H9 (cell line): ENCODE data around the gene TNK2. TPM values are rescaled to one million over a fixed set of nuclear protein-coding genes. Genes with fewer than 3 reads are reported as not detected.

Experiments used
- DNase-seq: peaks from one replicate; pipeline ENCODE4 v3.0.0-alpha.2; 2017
- H2AFZ ChIP-seq: one replicate; pipeline ENCODE4 v1.6.1; 2013; ENCODE audit warnings: mild to moderate bottlenecking, low read length, control low read depth, moderate library complexity
- H2AK5ac ChIP-seq: 2 replicates; pipeline ENCODE4 v1.6.1; 2013; ENCODE audit warnings: low read length, control low read depth, mixed read lengths; ENCODE audit not compliant: insufficient read length
- H2BK120ac ChIP-seq: one replicate; pipeline ENCODE4 v1.6.1; 2013; ENCODE audit warnings: low read depth, mild to moderate bottlenecking, low read length, control low read depth, inconsistent platforms; ENCODE audit not compliant: poor library complexity, severe bottlenecking
- H2BK12ac ChIP-seq: 2 replicates; pipeline ENCODE4 v1.6.1; 2013; ENCODE audit warnings: low read length, control low read depth, mixed read lengths, low read depth; ENCODE audit not compliant: insufficient read length
- H2BK15ac ChIP-seq: 2 replicates; pipeline ENCODE4 v1.6.1; 2013; ENCODE audit warnings: low read depth, low read length, control low read depth
- H2BK20ac ChIP-seq: one replicate; pipeline ENCODE4 v1.6.1; 2013; ENCODE audit warnings: low read depth, mild to moderate bottlenecking, low read length, control low read depth, inconsistent platforms; ENCODE audit not compliant: poor library complexity, severe bottlenecking
- H2BK5ac ChIP-seq: 2 replicates; pipeline ENCODE4 v1.6.1; 2013; ENCODE audit warnings: low read length, control low read depth, mixed read lengths; ENCODE audit not compliant: insufficient read length
- H3K14ac ChIP-seq: 2 replicates; pipeline ENCODE4 v1.6.1; 2013; ENCODE audit warnings: low read length, control low read depth; ENCODE audit not compliant: insufficient read depth
- H3K18ac ChIP-seq: 2 replicates; pipeline ENCODE4 v1.6.1; 2013; ENCODE audit warnings: low read depth, mild to moderate bottlenecking, mixed read lengths, low read length, control low read depth; ENCODE audit not compliant: insufficient read length
- H3K23ac ChIP-seq: 2 replicates; pipeline ENCODE4 v1.6.1; 2013; ENCODE audit warnings: low read length, control low read depth, mixed read lengths, low read depth; ENCODE audit not compliant: insufficient read length
- H3K23me2 ChIP-seq: 2 replicates; pipeline ENCODE4 v1.6.1; 2013; ENCODE audit warnings: low read depth, mild to moderate bottlenecking, mixed read lengths, low read length, control low read depth; ENCODE audit not compliant: insufficient read length, poor library complexity, severe bottlenecking
- H3K27ac ChIP-seq: 2 replicates; pipeline ENCODE4 v1.5.1; 2013; ENCODE audit warnings: low read length, control low read depth, mixed read lengths, low read depth; ENCODE audit not compliant: insufficient read length
- H3K27me3 ChIP-seq: 2 replicates; pipeline ENCODE4 v1.6.1; 2013; ENCODE audit warnings: low read length, control low read depth, inconsistent platforms; ENCODE audit not compliant: insufficient read depth
- H3K4ac ChIP-seq: 2 replicates; pipeline ENCODE4 v1.6.1; 2013; ENCODE audit warnings: low read depth, mild to moderate bottlenecking, control low read depth, inconsistent platforms, low read length, moderate library complexity
- H3K4me1 ChIP-seq: 2 replicates; pipeline ENCODE4 v1.6.1; 2013; ENCODE audit warnings: low read length, control low read depth, inconsistent platforms; ENCODE audit not compliant: insufficient read depth
- H3K4me2 ChIP-seq: 2 replicates; pipeline ENCODE4 v1.6.1; 2013; ENCODE audit warnings: low read length, control low read depth, mixed read lengths; ENCODE audit not compliant: insufficient read length, insufficient read depth
- H3K56ac ChIP-seq: 2 replicates; pipeline ENCODE4 v1.6.1; 2013; ENCODE audit warnings: low read depth, mild to moderate bottlenecking, mixed read lengths, low read length, control low read depth; ENCODE audit not compliant: insufficient read length
- H3K79me1 ChIP-seq: 2 replicates; pipeline ENCODE4 v1.6.1; 2013; ENCODE audit warnings: low read depth, mild to moderate bottlenecking, moderate library complexity, low read length, control low read depth, inconsistent platforms; ENCODE audit not compliant: insufficient read depth, poor library complexity, severe bottlenecking
- H3K79me2 ChIP-seq: 2 replicates; pipeline ENCODE4 v1.6.1; 2013; ENCODE audit warnings: low read length, control low read depth, inconsistent platforms; ENCODE audit not compliant: insufficient read depth
- H3K9ac ChIP-seq: 2 replicates; pipeline ENCODE4 v1.6.1; 2013; ENCODE audit warnings: low read length, control low read depth, mixed read lengths; ENCODE audit not compliant: insufficient read length; ENCODE audit errors: extremely low read depth
- H3K9me3 ChIP-seq: one replicate; pipeline ENCODE4 v1.6.1; 2013; ENCODE audit warnings: low read depth, low read length, inconsistent platforms; ENCODE audit not compliant: control insufficient read depth
- H3T11ph ChIP-seq: one replicate; pipeline ENCODE4 v1.6.1; 2013; ENCODE audit warnings: mild to moderate bottlenecking, low read length, control low read depth, inconsistent platforms
- H4K20me1 ChIP-seq: one replicate; pipeline ENCODE4 v1.6.1; 2013; ENCODE audit not compliant: control insufficient read depth, insufficient read length, insufficient read depth
- H4K5ac ChIP-seq: 2 replicates; pipeline ENCODE4 v1.6.1; 2013; ENCODE audit warnings: low read depth, mild to moderate bottlenecking, mixed read lengths, low read length, control low read depth; ENCODE audit not compliant: insufficient read length
- H4K8ac ChIP-seq: replicated peaks from 2 replicates; pipeline ENCODE4 v1.6.1; 2013; ENCODE audit warnings: low read length, control low read depth, mixed read lengths, low read depth; ENCODE audit not compliant: insufficient read length
- H4K91ac ChIP-seq: 2 replicates; pipeline ENCODE4 v1.6.1; 2013; ENCODE audit warnings: low read depth, mild to moderate bottlenecking, moderate library complexity, mixed read lengths, low read length, control low read depth; ENCODE audit not compliant: insufficient read length
- H3K27ac Mint-ChIP-seq, 3 experiments: 2 replicates in 2 of 3; 3 replicates in 1 of 3; pipeline ENCODE4 v1.8.0; 2020 to 2021; ENCODE audit warnings: mixed read lengths in 3 of 3, mild to moderate bottlenecking in 1 of 3, moderate library complexity in 1 of 3
- H3K27me3 Mint-ChIP-seq: 2 replicates; pipeline ENCODE4 v1.8.0; 2021; ENCODE audit warnings: low read depth, mild to moderate bottlenecking, moderate library complexity, mixed read lengths
- H3K36me3 Mint-ChIP-seq, 3 experiments: 2 replicates in 2 of 3; 3 replicates in 1 of 3; pipeline ENCODE4 v1.8.0; 2020 to 2021; ENCODE audit warnings: low read depth in 3 of 3, mixed read lengths in 3 of 3; ENCODE audit not compliant: insufficient read depth in 1 of 3
- H3K4me1 Mint-ChIP-seq, 2 experiments: 2 replicates each; pipeline ENCODE4 v1.8.0; 2020; ENCODE audit warnings: mixed read lengths in 2 of 2
- H3K4me3 Mint-ChIP-seq, 2 experiments: 2 replicates in 1 of 2; 3 replicates in 1 of 2; pipeline ENCODE4 v1.8.0; 2020 to 2021; ENCODE audit warnings: mild to moderate bottlenecking in 2 of 2, mixed read lengths in 2 of 2, moderate library complexity in 1 of 2
- H3K9me3 Mint-ChIP-seq, 2 experiments: 2 replicates in 1 of 2; 3 replicates in 1 of 2; pipeline ENCODE4 v1.8.0; 2020; ENCODE audit warnings: mild to moderate bottlenecking in 2 of 2, mixed read lengths in 2 of 2, moderate library complexity in 1 of 2
- CTCF ChIP-seq: fragments of 200-600 bp; sonication (generic); conservative IDR thresholded peaks from 3 replicates; pipeline ENCODE4 v1.8.0; 2021; ENCODE audit warnings: antibody characterized with exemption, mild to moderate bottlenecking
- WGBS: extraction: QIAGEN DNeasy Blood & Tissue Kit; methylation state at CpG from one replicate; pipeline ENCODE4 v1.1.7; 2013; ENCODE audit warnings: missing lambda C conversion rate, low lambda C conversion rate, mixed read lengths; ENCODE audit not compliant: insufficient read length; ENCODE audit errors: extremely low coverage; 5-methylcytosine and 5-hydroxymethylcytosine counted together
- microRNA-seq: library from miRNA; unstranded; fragments of <30 nt; microRNA quantifications from one replicate; pipeline ENCODE4, GENCODE V29; 2020; ENCODE audit warnings: borderline microRNAs expressed
- total RNA-seq: library from RNA; stranded (reverse); gene quantifications from 2 replicates; pipeline ENCODE4 v1.2.1, GENCODE V29; 2021

Gene TNK2
- total RNA-seq, 1 experiment from 2014 or later, result 34.5 TPM

DNA sequence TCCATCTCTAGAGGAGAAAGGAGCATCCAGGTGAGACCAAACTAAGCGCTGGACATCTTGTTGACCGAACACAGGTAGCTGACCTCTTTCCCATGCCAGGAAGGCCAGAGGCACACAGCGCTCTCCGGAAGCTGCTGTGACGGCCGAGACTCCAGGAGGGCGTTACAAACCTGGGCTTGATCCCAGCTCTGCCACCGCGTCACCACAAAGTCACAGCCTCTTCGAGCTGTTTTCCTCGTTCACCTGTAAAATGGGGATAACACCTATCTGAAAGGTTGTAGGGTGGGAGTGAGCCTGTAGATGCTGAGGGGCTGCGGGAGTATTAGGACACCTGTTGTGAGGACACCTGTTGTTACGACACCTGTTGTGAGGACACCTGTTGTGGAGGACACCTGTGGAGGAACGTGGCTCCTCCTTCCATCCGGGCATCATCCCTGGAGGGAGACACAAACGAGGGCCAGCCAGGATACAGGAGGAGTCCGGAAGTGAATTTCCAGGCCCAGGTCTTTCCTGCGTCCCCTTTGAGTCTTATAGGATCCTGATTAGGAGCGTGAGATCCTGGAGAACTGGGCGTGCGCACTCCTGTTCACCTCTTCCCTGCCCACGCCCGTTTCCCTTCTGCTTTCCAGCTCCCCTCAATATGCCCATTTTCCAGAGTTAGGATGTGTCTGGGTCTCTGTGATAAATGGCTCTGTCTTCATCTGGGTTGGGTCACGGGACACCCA, 94.3 kb downstream of the TNK2 start:
- Histone ChIP-seq H3K18ac (no peak overlapping the region), H2BK20ac (no peak overlapping the region), H3K79me1 (no peaks in the 10 kb centered on the region), H4K5ac (no peak overlapping the region), H3K9me3 (no peaks in the 10 kb centered on the region), H2BK120ac (no peak overlapping the region), H4K8ac (no peak overlapping the region), H3K9ac (no peak overlapping the region), H3K27me3 (no peaks in the 10 kb centered on the region), H4K20me1 (no peaks in the 10 kb centered on the region), H2BK5ac (no peak overlapping the region), H2BK12ac (no peak overlapping the region), H3K4me2 (no peak overlapping the region), H2AK5ac (no peak overlapping the region), H3K23ac (no peak overlapping the region), H3K27ac (no peak overlapping the region), H3K56ac (no peak overlapping the region), H3K23me2 (no peaks in the 10 kb centered on the region), H2AFZ (no peak overlapping the region), H3K14ac (no peak overlapping the region), H3K79me2 (no peaks in the 10 kb centered on the region), H3K4ac (no peak overlapping the region), H3T11ph (no peak overlapping the region), H3K4me1 (peaks cover 3% of the 10 kb centered on the region), H2BK15ac (no peak overlapping the region), H4K91ac (no peak overlapping the region)
- H3K27ac Mint-ChIP-seq, result peak overlapping the region in 1 of 3 experiments; percentile 55; a peak in 2 of 7 replicates
- H3K9me3 Mint-ChIP-seq, result no peaks in the 10 kb centered on the region
- peak; percentile 21 for DNase-seq
- H3K27me3 Mint-ChIP-seq, result peaks cover 8% of the 10 kb centered on the region
- peaks cover 26 to 27% of the 10 kb centered on the region in 2 experiments for H3K4me1 Mint-ChIP-seq
- H3K36me3 Mint-ChIP-seq, result no peaks in the 10 kb centered on the region
- no peak for TF ChIP-seq CTCF
- H3K4me3 Mint-ChIP-seq, result no peak overlapping the region
- no CpG with 5 or more reads among the region's 24 CpGs for WGBS

Small RNA genes lying within 50 kb of the gene (microRNA-seq; reads per million reads assigned to microRNA genes)
- not detected for gene MIR6829

Other genes starting within 250 kb of the TNK2 start
- 0.33 TPM in 1 of 2 replicates, not detected in the other for gene MUC20, start 187.6 kb downstream of the TNK2 start, total RNA-seq
- 0.70 and 1.2 TPM in 2 replicates for gene MUC4, start 96.6 kb downstream of the TNK2 start, total RNA-seq
- gene TFRC, start 173.5 kb upstream of the TNK2 start, total RNA-seq, result 131 and 135 TPM in 2 replicates